PC-9 (cell line): ENCODE results near the gene TMEFF1.

Source experiments
- EZH2 ChIP-seq: fragments of 200-600 bp; sonication (generic); IDR thresholded peaks from 2 replicates; pipeline ENCODE4 v1.8.0; 2017; ENCODE audit warnings: antibody characterized with exemption, low read depth
- TF ChIP-seq, protein P1 (sequence below): fragments of 200-600 bp; sonication (generic); conservative IDR thresholded peaks from 2 replicates; pipeline ENCODE4 v1.6.1; 2017; ENCODE audit warnings: mixed run types, antibody characterized with exemption, mild to moderate bottlenecking, moderate library complexity

- TF ChIP-seq, protein P1, sequence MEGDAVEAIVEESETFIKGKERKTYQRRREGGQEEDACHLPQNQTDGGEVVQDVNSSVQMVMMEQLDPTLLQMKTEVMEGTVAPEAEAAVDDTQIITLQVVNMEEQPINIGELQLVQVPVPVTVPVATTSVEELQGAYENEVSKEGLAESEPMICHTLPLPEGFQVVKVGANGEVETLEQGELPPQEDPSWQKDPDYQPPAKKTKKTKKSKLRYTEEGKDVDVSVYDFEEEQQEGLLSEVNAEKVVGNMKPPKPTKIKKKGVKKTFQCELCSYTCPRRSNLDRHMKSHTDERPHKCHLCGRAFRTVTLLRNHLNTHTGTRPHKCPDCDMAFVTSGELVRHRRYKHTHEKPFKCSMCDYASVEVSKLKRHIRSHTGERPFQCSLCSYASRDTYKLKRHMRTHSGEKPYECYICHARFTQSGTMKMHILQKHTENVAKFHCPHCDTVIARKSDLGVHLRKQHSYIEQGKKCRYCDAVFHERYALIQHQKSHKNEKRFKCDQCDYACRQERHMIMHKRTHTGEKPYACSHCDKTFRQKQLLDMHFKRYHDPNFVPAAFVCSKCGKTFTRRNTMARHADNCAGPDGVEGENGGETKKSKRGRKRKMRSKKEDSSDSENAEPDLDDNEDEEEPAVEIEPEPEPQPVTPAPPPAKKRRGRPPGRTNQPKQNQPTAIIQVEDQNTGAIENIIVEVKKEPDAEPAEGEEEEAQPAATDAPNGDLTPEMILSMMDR: no peak
- TF ChIP-seq EZH2: no peak
Measured at GRCh38 chr9:100590481-100590880, 117.5 kb downstream of the TMEFF1 start.
